Right renal pelvis (tissue), 4 donors: ENCODE data around the gene SLC39A9. TPM values are rescaled to one million over a fixed set of nuclear protein-coding genes. Genes with fewer than 3 reads are reported as not detected.
"Not testable (repeated sequence)": the region's sequence is repeated elsewhere in the genome, so short reads cannot be mapped to it uniquely, and the experiment has no call there.

Experiments used
- DNase-seq, 4 donors: peaks; one replicate each; pipeline ENCODE4 v3.0.0-alpha.2; 2013; ENCODE audit warnings: low read depth in 4 of 4, low spot score in 3 of 4, missing footprints in 1 of 4
- polyA plus RNA-seq, 4 donors: library from polyadenylated mRNA; unstranded; fragments of 120-200 nt; gene quantifications; one replicate each; pipeline ENCODE4 v1.2.1, GENCODE V29; 2013; ENCODE audit not compliant: insufficient read length in 4 of 4

Gene SLC39A9
- polyA plus RNA-seq, 4 donors = 79.0 to 89.3 (median 86.3) TPM

GRCh38 chr14:69366761-69367160 lies 31.7 kb upstream of the SLC39A9 start:
- DNase-seq = no peak

- DNase-seq = no peak
These were observed 30.1 kb upstream of the SLC39A9 start for GRCh38 chr14:69368381-69368780.

GRCh38 chr14:69370061-69370460 lies 28.4 kb upstream of the SLC39A9 start:
- no peak for DNase-seq

GRCh38 chr14:69372146-69372545 lies 26.3 kb upstream of the SLC39A9 start:
- no peak for DNase-seq

DNA sequence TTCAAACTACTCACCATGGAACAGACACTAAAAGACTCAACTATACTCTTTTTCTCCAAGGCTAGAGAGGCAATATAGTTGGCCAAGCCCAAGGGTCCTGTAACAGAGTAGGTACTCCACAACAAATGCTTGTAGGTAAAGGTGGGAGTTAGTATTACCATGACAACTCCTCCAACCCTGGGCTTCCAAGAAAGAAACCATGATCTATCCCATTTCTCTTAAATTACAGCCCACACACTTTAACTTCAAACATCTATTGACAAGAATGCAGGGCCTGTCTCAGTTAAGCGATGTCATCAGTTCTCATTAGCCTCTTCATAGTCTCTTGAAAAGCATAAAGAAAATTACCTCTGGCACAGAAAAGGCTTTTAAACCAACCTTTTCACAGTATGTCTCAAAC lies 25.4 kb upstream of the SLC39A9 start:
- no peak for DNase-seq

GRCh38 chr14:69374235-69374634 lies 24.3 kb upstream of the SLC39A9 start:
- no peak for DNase-seq

- no peak for DNase-seq
These were observed 23.3 kb upstream of the SLC39A9 start for GRCh38 chr14:69375182-69375581.

DNA sequence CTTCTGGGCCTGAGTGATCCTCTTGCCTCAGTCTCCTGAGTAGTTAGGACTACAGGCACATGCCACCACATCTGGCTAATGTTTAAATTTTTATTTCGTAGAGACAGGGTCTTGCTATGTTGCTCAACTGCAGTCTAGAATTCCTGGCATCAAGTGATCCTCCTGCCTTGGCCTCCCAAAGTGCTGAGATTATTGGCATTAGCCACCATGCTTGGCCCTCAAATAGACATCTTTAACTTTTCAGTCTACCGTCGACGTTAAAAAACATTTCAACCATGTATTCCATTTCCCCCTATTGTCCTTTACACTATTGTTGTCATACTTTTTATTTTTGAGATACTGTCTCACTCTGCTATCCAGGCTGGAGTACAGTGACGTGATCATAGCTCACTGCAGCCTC lies 22.8 kb upstream of the SLC39A9 start:
- DNase-seq = no peak

- DNase-seq = no peak
These were observed 22.1 kb upstream of the SLC39A9 start for GRCh38 chr14:69376439-69376838.

DNA sequence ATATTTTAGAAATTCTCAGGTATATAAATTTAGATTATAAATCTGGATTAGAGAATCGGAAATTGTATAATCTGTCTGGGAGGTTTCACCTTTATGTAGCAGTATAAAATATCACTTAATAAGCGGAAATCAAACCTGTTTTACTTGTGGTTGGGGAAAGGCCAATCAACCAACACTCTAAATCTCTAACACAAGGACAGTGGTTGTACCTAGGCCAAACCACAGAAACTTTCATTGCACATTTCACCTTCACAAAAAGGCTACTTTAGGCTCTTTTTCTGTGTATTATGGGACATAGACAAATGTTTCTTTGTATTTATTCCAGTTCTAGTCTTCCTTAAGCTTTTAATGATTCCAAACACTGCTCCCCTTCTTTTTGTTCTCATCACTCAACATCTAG lies 20.2 kb upstream of the SLC39A9 start:
- peak in 1 of 4 donors; percentile 8 for DNase-seq

DNA sequence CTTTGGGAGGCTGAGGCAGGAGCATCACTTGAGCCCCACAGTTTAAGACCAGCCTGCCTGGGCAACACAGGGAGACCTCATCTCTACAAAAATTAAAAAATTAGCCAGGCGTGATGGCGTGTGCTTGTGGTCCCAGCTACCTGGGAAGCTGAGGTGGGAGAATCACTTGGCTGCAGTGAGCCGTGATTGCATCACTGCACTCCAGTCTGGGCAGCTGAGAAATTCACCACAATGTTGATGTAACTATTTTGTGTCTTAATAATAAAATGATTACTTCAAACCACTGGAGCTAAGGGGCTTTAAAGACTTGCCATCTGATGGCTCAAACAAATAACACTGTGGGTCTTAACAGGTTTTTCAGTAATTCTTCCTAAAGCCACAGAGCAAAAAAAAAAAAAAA lies 11.2 kb upstream of the SLC39A9 start:
- DNase-seq = no peak

- not testable (repeated sequence) for DNase-seq
These were observed 7.1 kb upstream of the SLC39A9 start for GRCh38 chr14:69391400-69391799.

GRCh38 chr14:69392481-69392880 lies 6.0 kb upstream of the SLC39A9 start:
- no peak for DNase-seq

DNA sequence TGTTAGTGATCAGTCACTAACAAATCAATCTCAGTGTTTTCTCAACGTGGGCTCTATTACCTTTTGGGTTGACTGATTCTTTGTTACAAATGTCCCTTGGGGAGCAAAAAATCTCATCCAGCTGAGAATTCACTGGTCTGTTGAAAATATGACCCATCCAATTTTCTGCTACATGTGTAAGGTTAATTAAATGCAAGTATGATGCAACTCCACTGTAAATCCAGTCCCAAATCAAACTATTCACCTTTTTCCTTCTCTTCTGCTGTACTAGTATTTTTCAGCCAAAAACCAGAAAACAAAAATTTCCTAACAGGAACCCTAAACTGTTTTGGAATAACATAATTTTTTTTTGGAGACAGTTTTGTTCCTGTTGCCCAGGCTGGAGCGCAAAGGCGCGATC lies 2.6 kb upstream of the SLC39A9 start:
- DNase-seq = no peak

- no peak for DNase-seq
These were observed 322 bp downstream of the SLC39A9 start for GRCh38 chr14:69398818-69399210.

DNA sequence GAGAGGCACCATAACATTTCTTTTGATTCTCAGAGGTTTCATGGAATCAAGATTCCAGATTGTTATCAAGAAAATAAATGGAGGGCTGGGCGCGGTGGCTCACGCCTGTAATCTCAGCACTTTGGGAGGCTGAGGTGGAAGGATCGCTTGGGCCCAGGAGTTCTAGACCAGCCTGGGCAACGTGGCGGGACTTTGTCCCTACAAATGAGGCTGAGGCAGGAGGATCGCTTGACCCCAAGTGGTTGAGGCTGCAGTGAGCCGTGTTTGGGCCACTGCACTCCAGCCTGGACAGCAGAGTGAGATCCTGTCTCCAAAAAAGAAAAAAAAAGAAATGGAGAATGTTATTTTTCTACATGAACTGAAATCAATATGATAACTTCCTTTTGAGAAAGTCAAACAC lies 1.3 kb downstream of the SLC39A9 start:
- DNase-seq = no peak

DNA sequence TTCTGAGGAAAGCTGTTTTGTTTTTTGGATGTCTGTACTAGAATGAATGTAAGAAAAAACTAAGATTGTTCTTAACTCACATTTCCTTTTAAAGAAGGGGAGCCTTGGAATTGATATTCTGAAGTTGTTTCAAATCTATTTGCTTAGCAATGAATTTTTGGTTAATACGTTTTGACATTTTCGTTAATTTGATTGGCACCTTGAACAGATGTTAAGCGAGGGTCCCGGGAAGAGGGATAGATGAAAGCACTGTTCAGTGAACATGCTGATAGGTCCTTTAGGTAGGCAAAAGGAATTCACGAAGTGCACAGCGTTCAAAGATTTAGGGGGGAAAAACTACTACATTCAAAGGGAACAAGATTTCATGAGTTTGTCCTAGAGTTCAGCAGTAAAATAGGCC lies 1.7 kb downstream of the SLC39A9 start:
- DNase-seq = no peak

- no peak for DNase-seq
These were observed 3.3 kb downstream of the SLC39A9 start for GRCh38 chr14:69401841-69402240.

- DNase-seq = no peak
These were observed 6.0 kb downstream of the SLC39A9 start for GRCh38 chr14:69404478-69404877.

DNA sequence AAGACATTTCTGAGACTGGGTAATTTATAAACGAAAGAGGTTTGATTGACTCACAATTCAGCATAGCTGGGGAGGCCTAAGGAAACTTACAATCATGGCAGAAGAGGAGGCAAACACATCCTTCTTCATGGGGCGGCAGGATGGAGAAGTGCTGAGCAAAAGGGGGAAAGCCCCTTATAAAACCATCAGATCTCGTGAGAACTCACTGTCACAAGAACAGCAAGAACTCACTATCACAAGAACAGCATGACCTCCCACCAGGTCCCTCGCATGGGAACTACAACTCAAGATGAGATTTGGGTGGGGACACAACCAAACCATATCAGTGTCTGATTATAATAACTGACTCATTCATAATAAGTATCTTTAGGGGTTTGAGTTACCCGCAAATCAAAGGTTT lies 6.4 kb downstream of the SLC39A9 start:
- no peak for DNase-seq

GRCh38 chr14:69405762-69406161 lies 7.3 kb downstream of the SLC39A9 start:
- no peak for DNase-seq

DNA sequence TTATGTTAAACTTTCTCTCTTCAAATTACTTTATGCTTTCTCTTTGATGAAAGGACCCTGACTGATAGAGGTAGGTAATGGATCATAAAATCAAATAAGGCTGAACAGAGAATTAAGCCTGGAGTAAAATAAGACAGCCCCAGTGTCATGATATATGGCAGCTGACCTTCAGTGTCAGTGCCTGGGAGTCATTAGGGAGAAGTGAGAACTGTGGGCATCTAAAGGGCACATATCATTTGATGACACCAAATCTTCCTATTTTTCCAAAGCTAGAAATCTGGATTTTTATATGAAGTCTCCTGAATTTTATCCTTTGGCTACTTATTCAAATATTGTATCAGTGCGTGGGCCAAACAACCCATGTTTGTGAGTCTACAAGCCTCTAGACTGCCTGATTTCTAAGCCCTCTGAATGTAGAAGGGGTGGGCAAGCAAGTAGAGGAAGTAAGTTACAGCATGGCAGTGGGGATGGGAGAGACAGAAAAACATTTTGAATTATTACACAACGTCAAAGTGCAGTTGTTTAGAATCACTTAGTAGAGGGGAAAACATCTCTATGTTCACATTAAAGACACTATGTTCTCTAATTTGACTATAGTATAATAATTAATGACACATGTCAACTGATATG lies 10.0 kb downstream of the SLC39A9 start:
- no peak for DNase-seq

DNA sequence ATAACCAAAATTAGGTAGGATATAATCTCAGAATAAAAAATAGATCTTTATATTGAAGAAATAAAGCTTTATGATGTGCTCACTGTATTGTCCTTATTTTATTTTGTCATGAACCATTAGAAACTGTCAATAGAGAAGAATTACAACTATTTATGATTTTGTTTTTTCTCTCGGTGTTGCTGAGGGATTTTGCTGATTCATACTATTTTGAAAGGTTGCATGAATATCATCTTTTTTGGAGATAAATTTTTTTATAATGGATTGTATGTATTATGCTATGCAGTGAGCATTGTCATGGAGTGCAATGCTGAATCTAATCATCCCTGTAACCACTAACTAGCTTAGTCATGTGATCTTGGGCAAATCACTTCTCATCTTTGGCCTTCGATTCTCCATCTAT lies 15.0 kb downstream of the SLC39A9 start:
- DNase-seq = no peak
